BJ (cell line): ENCODE results near the gene CD164L2. TPM values are rescaled to one million over a fixed set of nuclear protein-coding genes. Genes with fewer than 3 reads are reported as not detected.

Source experiments
- CTCF ChIA-PET: fragments of 350-600 bp; formaldehyde crosslinking; extraction: SDS; loops from one replicate; lab custom pipeline; 2021; ENCODE audit warnings: antibody characterized with exemption, inconsistent platforms; lab: Yijun Ruan, JAX
- POLR2A ChIA-PET: fragments of 300-600 bp; sonication (Branson Sonifier 250); formaldehyde crosslinking; extraction: SDS; loops from one replicate; lab custom pipeline; 2021; ENCODE audit warnings: antibody characterized with exemption; lab: Charles Lee
- DNase-seq: peaks from one replicate; pipeline ENCODE4 v3.0.0-alpha.2; 2011; ENCODE audit warnings: low read depth
- H3K27me3 ChIP-seq: 2 replicates; pipeline ENCODE4 v1.6.0; 2011; ENCODE audit warnings: low read length; ENCODE audit not compliant: control insufficient read depth, insufficient read depth
- H3K36me3 ChIP-seq: 2 replicates; pipeline ENCODE4 v1.5.1; 2011; ENCODE audit warnings: low read length; ENCODE audit not compliant: control insufficient read depth, insufficient read depth
- H3K4me3 ChIP-seq: 2 replicates; pipeline ENCODE4 v1.5.1; 2011; ENCODE audit warnings: low read depth, mild to moderate bottlenecking, control low read depth, low read length
- polyA plus RNA-seq: library from polyadenylated mRNA; depleted of rRNA; stranded (reverse); fragments of >200 nt; gene quantifications from 2 replicates; pipeline ENCODE4 v1.2.3, GENCODE V29; 2011
- TF ChIP-seq, protein P1 (sequence below): IDR thresholded peaks from 2 replicates; pipeline ENCODE4 v1.5.1; 2011; ENCODE audit warnings: low read depth, mild to moderate bottlenecking, control low read depth, inconsistent platforms, low read length, moderate library complexity; ENCODE audit not compliant: insufficient read depth

Gene CD164L2
- polyA plus RNA-seq, 1 experiment = not detected

DNA sequence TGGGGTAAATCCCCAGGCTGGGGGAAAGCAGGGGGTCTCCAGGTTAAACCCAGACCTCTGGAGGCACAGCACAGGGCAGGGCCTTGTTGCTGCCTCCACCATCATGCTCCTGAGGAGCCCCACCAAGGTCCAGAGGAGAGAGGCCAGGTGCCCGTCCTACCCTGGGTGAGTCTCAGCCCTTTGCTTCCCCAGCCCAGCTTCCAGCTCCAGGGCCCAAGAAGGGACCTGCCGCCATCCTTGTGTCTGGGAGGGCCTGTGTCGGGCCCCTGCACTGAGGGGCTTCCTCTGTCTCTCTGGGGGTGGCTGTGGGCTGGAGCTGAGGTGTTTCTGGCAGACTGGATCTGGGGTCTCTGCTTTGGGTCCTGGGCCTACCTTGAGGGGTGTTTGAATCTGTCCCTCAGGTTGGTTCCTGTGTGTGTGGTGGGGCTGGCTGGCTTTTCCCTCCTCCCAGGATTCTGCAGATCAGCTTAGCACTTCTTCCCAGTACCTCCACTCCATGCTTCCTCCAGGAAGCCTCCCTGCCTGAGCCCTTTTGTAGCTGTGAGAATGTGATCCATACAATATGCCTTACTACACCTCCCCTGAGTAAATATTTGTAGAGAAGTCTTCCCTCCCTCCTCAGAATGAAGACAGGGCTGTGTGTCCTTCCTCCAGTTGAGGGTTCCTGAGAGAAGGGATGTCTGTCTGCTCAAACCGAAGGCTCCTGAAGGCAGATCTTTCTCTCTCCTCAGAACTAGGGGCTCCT, 15.4 kb upstream of the CD164L2 start:
- DNase-seq = no peak
- POLR2A ChIA-PET = no interaction called here
- H3K4me3 ChIP-seq = no peak overlapping the region
- H3K27me3 ChIP-seq = no peaks in the 10 kb centered on the region
- CTCF ChIA-PET = interaction anchor here (0.9 to 11.9 kb wide), 14 partner anchors 10 to 353 kb away, joined by 3 to 353 read pairs (median 6); partner anchors contain the start of genes AHDC1 and MAP3K6
- TF ChIP-seq, protein P1, sequence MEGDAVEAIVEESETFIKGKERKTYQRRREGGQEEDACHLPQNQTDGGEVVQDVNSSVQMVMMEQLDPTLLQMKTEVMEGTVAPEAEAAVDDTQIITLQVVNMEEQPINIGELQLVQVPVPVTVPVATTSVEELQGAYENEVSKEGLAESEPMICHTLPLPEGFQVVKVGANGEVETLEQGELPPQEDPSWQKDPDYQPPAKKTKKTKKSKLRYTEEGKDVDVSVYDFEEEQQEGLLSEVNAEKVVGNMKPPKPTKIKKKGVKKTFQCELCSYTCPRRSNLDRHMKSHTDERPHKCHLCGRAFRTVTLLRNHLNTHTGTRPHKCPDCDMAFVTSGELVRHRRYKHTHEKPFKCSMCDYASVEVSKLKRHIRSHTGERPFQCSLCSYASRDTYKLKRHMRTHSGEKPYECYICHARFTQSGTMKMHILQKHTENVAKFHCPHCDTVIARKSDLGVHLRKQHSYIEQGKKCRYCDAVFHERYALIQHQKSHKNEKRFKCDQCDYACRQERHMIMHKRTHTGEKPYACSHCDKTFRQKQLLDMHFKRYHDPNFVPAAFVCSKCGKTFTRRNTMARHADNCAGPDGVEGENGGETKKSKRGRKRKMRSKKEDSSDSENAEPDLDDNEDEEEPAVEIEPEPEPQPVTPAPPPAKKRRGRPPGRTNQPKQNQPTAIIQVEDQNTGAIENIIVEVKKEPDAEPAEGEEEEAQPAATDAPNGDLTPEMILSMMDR = no peak
- no peaks in the 10 kb centered on the region for H3K36me3 ChIP-seq

- Histone ChIP-seq H3K27me3 (no peaks in the 10 kb centered on the region), H3K4me3 (no peak overlapping the region), H3K36me3 (no peaks in the 10 kb centered on the region)
- no peak for DNase-seq
- CTCF ChIA-PET = interaction anchor here (0.9 to 11.9 kb wide), 17 partner anchors 10 to 353 kb away, joined by 3 to 353 read pairs (median 5); partner anchors contain the start of genes AHDC1 and MAP3K6
- TF ChIP-seq, protein P1 = no peak
- POLR2A ChIA-PET = interaction anchor here (0.6 kb wide), 1 partner anchor 358 kb away, joined by 5 read pairs; no protein-coding TSS in a partner anchor
These were observed 14.6 kb upstream of the CD164L2 start for GRCh38 chr1:27397749-27398148.

DNA sequence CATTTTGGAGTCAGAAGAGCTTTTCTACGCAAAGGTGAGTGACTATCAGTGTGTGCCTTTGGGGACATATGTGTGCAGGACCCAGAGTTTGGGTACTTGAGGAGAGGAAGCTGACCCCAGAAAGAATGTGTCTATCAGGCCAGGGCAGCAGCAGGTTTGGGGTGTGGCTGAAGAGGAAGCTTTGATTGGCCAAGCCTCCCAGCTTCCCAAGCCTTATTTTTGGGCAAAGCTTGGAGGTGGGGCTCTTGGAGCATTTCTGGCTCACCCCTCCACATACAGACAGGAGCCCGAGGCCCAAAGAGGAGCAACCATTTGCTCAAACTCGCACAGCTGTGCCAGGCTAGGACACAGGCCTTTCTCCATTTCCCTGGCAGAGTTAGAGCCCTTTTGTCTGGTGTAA, 14.0 kb upstream of the CD164L2 start:
- DNase-seq = no peak
- Histone ChIP-seq H3K4me3 (no peak overlapping the region), H3K27me3 (no peaks in the 10 kb centered on the region), H3K36me3 (no peaks in the 10 kb centered on the region)
- POLR2A ChIA-PET = interaction anchor here (0.6 kb wide), 1 partner anchor 359 kb away, joined by 5 read pairs; no protein-coding TSS in a partner anchor
- CTCF ChIA-PET = interaction anchor here (0.6 to 11.9 kb wide), 19 partner anchors 8 to 353 kb away, joined by 3 to 353 read pairs (median 4); partner anchors contain the start of genes AHDC1 and MAP3K6
- TF ChIP-seq, protein P1 = no peak

DNA sequence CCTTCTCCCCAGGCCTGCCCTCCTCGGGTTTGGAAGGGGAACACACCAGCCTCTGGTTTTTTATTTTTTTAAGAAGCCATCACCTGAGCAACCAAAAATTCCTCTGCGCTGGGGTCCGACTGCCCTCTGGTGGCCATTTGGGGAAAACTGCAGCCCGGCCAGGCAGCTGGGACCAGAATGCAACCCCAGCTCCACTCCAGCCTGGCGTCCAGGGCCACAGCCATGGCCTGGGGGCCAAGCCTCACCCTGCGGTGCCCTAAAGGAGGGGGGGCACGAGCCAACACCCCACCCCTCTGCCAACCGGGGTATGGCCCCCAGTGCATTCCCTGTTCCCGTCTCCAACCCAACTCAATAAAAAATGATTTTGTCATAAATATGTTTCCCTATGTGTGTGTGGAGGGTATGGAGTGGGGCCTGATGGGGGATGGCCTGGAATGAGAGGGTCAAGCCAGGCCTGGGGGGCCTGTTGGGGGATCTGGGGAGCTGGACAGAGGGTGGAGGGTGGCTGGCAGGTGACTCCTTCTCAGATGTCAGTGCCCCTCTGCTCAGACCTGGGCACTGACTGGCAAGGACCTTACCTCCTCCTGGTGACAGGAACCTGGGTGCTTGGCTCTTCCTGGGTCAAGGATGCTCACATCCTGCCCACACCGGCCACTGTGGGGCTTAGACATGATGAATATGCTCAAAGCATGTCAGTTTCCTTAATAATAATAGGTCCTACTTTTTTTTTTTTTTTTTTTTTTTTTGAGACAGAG, 12.5 kb upstream of the CD164L2 start:
- ChIA-PET POLR2A (no interaction called here), CTCF (interaction anchor here (0.5 to 11.9 kb wide), 34 partner anchors 8 to 351 kb away, joined by 3 to 353 read pairs (median 5); partner anchors contain the start of genes AHDC1, MAP3K6 and SYTL1)
- H3K36me3 ChIP-seq = no peaks in the 10 kb centered on the region
- no peaks in the 10 kb centered on the region for H3K27me3 ChIP-seq
- TF ChIP-seq, protein P1 = peak; percentile 92
- no peak for DNase-seq
- H3K4me3 ChIP-seq = no peak overlapping the region

- TF ChIP-seq, protein P1 = no peak
- POLR2A ChIA-PET = no interaction called here
These were observed 11.8 kb upstream of the CD164L2 start for GRCh38 chr1:27394925-27395324.

More at GRCh38 chr1:27394925-27395324, 11.8 kb upstream of the CD164L2 start:
- DNase-seq = no peak
- Histone ChIP-seq H3K4me3 (no peak overlapping the region), H3K27me3 (no peaks in the 10 kb centered on the region), H3K36me3 (no peaks in the 10 kb centered on the region)
- CTCF ChIA-PET = interaction anchor here (0.6 to 11.9 kb wide), 35 partner anchors 7 to 959 kb away, joined by 3 to 353 read pairs (median 5); partner anchors contain the start of genes AHDC1, MAP3K6 and SYTL1
